ENCODE data around the gene SFPQ. TPM values are rescaled to one million over a fixed set of nuclear protein-coding genes. Genes with fewer than 3 reads are reported as not detected.
"Not testable (repeated sequence)": the region's sequence is repeated elsewhere in the genome, so short reads cannot be mapped to it uniquely, and the experiment has no call there.

The SFPQ gene
- total RNA-seq, 1 experiment from 2014 or later, result 172 TPM

GRCh38 chr1:35142728-35143127 lies 50.2 kb downstream of the SFPQ start:
- not testable (repeated sequence) for H3K9me2 ChIP-seq (replicated peaks; ENCODE audit: insufficient read depth, low read length); H3K9ac ChIP-seq (ENCODE audit: low read length); H3K36me3 ChIP-seq (ENCODE audit: insufficient read depth, low read length); H3K4me2 ChIP-seq (ENCODE audit: low read depth, low read length, poor library complexity, severe bottlenecking); H3K27me3 ChIP-seq (ENCODE audit: low read length); H3K79me2 ChIP-seq (ENCODE audit: low read length); H3K27ac ChIP-seq (ENCODE audit: low read length); H3K9me3 ChIP-seq (ENCODE audit: low read length); H3K4me1 ChIP-seq (ENCODE audit: low read length); DNase-seq; H2AFZ ChIP-seq (ENCODE audit: low read length); H3K4me3 ChIP-seq (ENCODE audit: low read length); H4K20me1 ChIP-seq (ENCODE audit: insufficient read depth, low read depth, low read length)

- DNase-seq; H3K27me3 ChIP-seq (ENCODE audit: low read length); H3K36me3 ChIP-seq (ENCODE audit: insufficient read depth, low read length): not testable (repeated sequence)
Observed at GRCh38 chr1:35142294-35142693, 50.7 kb downstream of the SFPQ start.

GRCh38 chr1:35137590-35137989 lies 55.4 kb downstream of the SFPQ start:
- not testable (repeated sequence) for H3K9me3 ChIP-seq (ENCODE audit: low read length); H3K36me3 ChIP-seq (ENCODE audit: insufficient read depth, low read length); H3K4me3 ChIP-seq (ENCODE audit: low read length); H3K9ac ChIP-seq (ENCODE audit: low read length); H4K20me1 ChIP-seq (ENCODE audit: insufficient read depth, low read depth, low read length); H3K4me2 ChIP-seq (ENCODE audit: low read depth, low read length, poor library complexity, severe bottlenecking); DNase-seq; H3K27me3 ChIP-seq (ENCODE audit: low read length); H3K4me1 ChIP-seq (ENCODE audit: low read length); H3K79me2 ChIP-seq (ENCODE audit: low read length); H3K27ac ChIP-seq (ENCODE audit: low read length); H2AFZ ChIP-seq (ENCODE audit: low read length); H3K9me2 ChIP-seq (replicated peaks; ENCODE audit: insufficient read depth, low read length)

More at GRCh38 chr1:35142294-35142693, 50.7 kb downstream of the SFPQ start:
- H3K9me2 ChIP-seq (replicated peaks; ENCODE audit: insufficient read depth, low read length); H3K27ac ChIP-seq (ENCODE audit: low read length); H3K79me2 ChIP-seq (ENCODE audit: low read length); H2AFZ ChIP-seq (ENCODE audit: low read length); H3K9ac ChIP-seq (ENCODE audit: low read length); H3K9me3 ChIP-seq (ENCODE audit: low read length); H3K4me2 ChIP-seq (ENCODE audit: low read depth, low read length, poor library complexity, severe bottlenecking); H3K4me3 ChIP-seq (ENCODE audit: low read length); H3K4me1 ChIP-seq (ENCODE audit: low read length); H4K20me1 ChIP-seq (ENCODE audit: insufficient read depth, low read depth, low read length): not testable (repeated sequence)

- Histone ChIP-seq H3K79me2 (ENCODE audit: low read length) (no peaks in the 10 kb centered on the region), H4K20me1 (ENCODE audit: insufficient read depth, low read depth, low read length) (no peaks in the 10 kb centered on the region)
Observed at GRCh38 chr1:35136780-35137179, 56.2 kb downstream of the SFPQ start.

More at GRCh38 chr1:35136780-35137179, 56.2 kb downstream of the SFPQ start:
- no peak overlapping the region for H2AFZ ChIP-seq (ENCODE audit: low read length)
- H3K4me2 ChIP-seq (ENCODE audit: low read depth, low read length, poor library complexity, severe bottlenecking), result no peak overlapping the region
- no peaks in the 10 kb centered on the region for H3K36me3 ChIP-seq (ENCODE audit: insufficient read depth, low read length)
- H3K27me3 ChIP-seq (ENCODE audit: low read length), result no peaks in the 10 kb centered on the region
- H3K9me3 ChIP-seq (ENCODE audit: low read length), result no peaks in the 10 kb centered on the region
- H3K4me1 ChIP-seq (ENCODE audit: low read length), result no peaks in the 10 kb centered on the region
- H3K4me3 ChIP-seq (ENCODE audit: low read length), result no peak overlapping the region
- no peaks in the 10 kb centered on the region for H3K9me2 ChIP-seq (replicated peaks; ENCODE audit: insufficient read depth, low read length)
- no peak for DNase-seq
- H3K27ac ChIP-seq (ENCODE audit: low read length), result no peak overlapping the region
- no peak overlapping the region for H3K9ac ChIP-seq (ENCODE audit: low read length)

Small RNA genes lying within 50 kb of the gene (small RNA-seq; reads per million reads assigned to genes)
- gene RF00019, result not detected

Other genes with a start within 250 kb of the SFPQ start
- gene TMEM35B, start 207.8 kb downstream of the SFPQ start, total RNA-seq (2014; rRNA removed; shearing (Covaris generic); ENCODE audit: low replicate concordance), result 27.5 and 66.5 TPM in 2 replicates
- gene ZMYM6, start 161.2 kb downstream of the SFPQ start, total RNA-seq (2014; rRNA removed; shearing (Covaris generic); ENCODE audit: low replicate concordance), result 18.9 and 43.5 TPM in 2 replicates
- 10.1 and 40.8 TPM in 2 replicates for gene ZMYM1, start 113.8 kb downstream of the SFPQ start, total RNA-seq (2014; rRNA removed; shearing (Covaris generic); ENCODE audit: low replicate concordance)
- gene ZMYM4, start 75.6 kb upstream of the SFPQ start, total RNA-seq (2014; rRNA removed; shearing (Covaris generic); ENCODE audit: low replicate concordance), result 45.7 and 46.3 TPM in 2 replicates

Measured in Karpas-422 (cell line).